ENCODE measurements around the gene STUM.

DNA sequence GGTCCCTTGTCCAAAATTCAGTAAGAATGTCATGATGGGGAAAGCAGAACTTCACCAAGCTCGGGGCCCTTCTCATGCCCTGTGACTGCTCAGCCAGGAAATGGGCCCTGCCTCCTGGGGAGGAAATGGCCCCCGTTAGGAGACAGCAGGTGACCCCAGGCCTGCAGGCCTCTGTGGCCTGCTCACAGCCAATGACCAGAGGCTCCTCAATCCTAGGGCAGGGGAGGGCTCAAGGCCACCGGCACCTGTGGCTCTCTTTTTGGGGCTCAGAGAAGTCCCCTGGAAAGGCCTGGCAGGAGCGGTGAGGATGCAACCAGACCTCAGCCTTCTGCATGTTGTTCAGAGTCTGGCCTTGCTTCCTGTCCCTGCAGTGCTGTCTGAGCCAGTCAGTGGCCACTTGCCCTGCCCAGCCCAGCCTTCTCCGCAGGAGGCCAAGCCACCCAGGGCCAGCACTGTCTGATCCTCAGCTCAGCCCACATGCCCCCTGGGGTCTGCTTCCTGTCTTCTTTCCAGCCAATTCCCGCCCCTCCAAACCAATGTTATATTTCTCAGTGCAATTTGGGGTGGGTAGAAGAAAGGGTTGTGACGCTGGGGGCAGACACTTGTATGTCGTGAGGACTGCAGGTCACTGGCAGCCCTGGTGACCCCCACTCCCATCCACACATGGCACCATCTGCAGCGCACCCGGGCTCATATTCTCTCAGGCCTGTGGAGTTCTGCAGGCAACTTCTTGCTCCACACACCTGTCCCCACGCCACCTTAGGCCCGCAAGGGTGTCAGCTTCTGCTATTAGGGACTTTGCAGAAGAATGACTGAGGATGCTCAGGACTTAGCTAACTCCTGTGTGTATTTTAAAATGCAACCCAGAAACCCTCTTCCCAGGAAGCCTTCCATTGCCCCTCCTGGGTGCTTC, 106.9 kb downstream of the STUM start:
- TF ChIP-seq, protein P1, sequence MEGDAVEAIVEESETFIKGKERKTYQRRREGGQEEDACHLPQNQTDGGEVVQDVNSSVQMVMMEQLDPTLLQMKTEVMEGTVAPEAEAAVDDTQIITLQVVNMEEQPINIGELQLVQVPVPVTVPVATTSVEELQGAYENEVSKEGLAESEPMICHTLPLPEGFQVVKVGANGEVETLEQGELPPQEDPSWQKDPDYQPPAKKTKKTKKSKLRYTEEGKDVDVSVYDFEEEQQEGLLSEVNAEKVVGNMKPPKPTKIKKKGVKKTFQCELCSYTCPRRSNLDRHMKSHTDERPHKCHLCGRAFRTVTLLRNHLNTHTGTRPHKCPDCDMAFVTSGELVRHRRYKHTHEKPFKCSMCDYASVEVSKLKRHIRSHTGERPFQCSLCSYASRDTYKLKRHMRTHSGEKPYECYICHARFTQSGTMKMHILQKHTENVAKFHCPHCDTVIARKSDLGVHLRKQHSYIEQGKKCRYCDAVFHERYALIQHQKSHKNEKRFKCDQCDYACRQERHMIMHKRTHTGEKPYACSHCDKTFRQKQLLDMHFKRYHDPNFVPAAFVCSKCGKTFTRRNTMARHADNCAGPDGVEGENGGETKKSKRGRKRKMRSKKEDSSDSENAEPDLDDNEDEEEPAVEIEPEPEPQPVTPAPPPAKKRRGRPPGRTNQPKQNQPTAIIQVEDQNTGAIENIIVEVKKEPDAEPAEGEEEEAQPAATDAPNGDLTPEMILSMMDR (conservative IDR thresholded peaks at IDR 0.05), result no peak
- TF ChIP-seq ZFX (IDR thresholded peaks at IDR 0.05), result no peak
